HG03060 (cell line): ENCODE data around the gene NCBP2.

ENCODE experiments used
- ATAC-seq: cut with Tn5 transposase; IDR thresholded peaks from one replicate; pipeline ENCODE4 v1.9.1; 2021; ENCODE audit warnings: low read depth, moderate number of reproducible peaks; ENCODE audit not compliant: unreplicated experiment

The NCBP2 gene

DNA sequence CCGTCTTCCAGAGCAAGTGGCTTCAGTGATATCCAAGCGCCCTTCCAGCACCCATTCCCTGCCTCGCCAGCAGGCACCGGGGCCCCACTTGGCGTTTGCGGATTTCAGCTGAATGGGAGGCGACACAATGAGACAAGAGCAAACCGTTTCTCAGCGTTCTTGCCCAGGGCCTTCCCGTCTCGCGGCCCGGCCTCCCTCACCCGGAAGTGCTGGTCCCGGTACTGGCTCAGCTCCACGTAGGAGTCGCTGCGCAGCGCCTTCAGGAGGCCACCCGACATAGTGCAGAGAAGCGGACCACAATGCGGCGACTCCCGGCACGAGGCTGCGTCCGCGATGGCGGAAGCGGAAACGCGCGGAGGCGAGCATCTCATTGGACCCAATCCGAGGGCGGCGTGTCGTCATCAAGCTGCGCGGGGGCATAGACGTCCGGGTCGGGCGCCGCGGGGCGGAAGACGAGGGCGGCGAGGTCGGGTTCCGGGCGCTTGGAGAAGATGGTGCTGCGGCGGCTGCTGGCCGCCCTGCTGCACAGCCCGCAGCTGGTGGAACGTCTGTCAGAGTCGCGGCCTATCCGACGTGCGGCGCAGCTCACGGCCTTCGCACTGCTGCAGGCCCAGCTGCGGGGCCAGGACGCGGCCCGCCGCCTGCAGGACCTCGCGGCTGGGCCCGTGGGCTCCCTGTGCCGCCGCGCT, at the start of gene NCBP2:
Gene NCBP2, minus strand, starts transcription at position 303 of the 689 bp plus-strand sequence. Its CDS starts 25 bp downstream, at position 278.
- peak; percentile 81 for ATAC-seq

- ATAC-seq, result no peak
These were observed 49.5 kb upstream of the NCBP2 start for GRCh38 chr3:196991581-196992460.

DNA sequence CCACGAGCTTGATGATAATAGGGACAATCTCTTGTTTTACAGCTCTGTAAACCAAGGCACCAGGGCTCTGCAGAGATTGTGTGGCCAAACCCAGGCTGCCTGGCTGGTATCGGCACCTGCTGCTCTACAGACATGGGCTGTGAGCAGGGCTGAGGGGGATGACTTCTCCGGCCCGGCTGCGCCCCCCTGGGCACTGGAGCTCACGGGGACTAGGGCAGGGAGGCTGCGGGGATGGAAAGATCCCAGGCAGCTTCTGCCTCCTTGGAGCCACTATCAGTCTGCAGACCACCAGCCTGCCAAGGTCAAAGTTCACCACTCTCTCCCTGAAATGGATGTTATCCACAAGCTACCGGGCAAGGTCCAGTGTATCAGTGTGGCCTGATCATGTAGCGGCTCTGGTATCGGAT, 48.3 kb upstream of the NCBP2 start:
- ATAC-seq, result no peak

DNA sequence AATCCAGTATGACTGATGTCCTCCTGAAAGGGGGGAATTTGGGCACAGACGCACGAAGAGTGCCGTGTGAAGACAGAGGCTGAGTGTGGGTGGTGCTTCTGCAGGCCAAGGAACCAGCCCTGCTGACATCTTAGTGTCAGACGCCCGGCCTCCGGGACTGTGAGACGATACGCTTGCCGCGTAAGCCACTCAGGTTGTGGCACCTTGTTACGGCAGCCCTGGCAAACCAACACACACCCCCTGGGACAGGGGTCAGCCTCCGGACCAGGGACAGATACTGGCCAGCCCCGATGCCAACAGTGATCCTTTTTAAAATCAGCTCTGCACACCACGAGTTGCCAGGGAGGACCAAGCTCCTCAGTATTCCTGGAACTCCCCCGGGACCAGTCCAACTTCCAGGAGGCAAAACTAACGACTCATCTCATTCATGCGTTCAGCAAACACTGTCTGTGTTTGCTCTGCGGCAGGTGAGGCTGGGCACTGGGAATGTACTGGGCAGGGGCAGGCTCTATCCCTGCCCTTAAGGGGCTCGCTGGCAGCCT, 47.5 kb upstream of the NCBP2 start:
- no peak for ATAC-seq

GRCh38 chr3:196988241-196989029, 46.1 kb upstream of the NCBP2 start:
- no peak for ATAC-seq

- no peak for ATAC-seq
These were observed 44.7 kb upstream of the NCBP2 start for GRCh38 chr3:196987022-196987421.

DNA sequence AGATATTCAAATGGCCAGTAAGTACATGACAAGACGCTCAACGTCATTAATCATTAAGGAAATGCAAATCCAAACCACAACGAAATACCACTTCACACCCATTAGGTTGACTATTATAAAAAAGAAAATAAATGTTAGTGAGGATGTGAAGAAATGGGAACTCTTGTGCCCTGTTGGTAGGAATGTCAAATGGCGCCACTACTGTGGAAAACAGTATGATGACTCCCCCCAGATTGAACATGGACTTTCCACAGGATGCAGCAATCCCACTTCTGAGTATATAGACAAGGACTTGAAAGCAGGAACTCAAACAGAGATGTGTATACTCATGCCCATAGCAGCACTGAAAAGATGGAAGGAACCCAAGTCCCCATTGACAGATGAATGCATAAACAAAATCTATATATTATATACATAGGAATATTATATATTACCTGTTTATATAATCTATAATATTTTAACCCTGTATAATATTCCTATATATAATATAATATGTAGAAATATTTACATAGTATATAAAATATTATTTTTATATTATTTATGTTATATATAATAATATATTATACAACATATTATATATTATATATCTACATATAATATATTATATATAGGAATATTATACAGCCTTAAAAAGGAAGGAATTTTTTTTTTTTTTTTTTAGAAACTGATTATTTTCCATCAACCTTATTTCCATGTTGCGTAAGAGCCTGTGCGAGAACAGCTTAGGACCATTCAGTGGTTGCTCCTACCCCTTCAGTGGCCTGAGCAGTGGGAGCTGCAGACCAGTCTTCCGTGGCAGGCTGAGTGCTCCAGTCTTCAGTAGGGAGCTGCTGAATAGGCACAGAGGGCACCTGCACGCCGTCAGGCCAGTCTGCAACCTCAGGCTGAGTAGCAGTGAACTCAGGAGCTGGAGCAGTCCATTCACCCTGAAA, 43.9 kb upstream of the NCBP2 start:
- ATAC-seq, result no peak

DNA sequence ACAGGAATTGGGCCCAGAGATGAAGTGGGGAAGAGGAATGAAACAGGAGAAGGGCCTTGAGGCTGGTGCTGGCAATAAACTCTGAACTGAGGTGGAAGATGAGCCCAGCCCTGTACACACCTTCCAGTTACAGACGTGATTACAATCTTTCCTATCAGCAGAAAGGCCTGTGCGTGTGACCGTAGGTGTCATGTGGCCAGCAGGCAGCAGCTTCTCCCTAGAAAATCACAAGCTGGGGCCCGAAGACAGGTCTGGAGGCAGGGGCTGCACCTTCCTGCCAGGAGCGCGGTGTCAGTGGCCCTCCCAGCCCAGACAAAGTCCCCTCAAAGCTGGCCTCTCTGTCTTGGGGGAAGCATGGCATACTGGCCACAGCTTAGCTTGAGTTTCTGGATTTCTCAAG, 43.0 kb upstream of the NCBP2 start:
- no peak for ATAC-seq

DNA sequence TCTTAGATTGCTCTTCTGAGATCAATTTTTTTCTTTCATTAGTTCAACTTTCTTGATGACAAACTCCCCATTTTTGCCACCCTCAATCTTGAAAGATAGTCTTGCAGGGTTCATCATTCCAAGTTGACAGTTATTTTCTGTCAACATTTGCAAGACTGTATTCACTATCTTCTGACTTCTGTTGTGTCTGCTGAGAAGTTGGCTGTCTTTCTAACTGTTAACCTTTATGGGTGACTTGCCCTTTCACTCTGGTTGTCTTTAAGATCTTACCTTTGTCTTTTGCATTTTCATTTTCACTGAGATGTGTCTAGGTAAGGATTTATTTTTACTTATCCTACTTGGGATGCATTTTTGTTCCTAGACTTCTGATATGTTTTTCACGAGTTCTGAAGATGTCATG, 40.9 kb upstream of the NCBP2 start:
- no peak for ATAC-seq

DNA sequence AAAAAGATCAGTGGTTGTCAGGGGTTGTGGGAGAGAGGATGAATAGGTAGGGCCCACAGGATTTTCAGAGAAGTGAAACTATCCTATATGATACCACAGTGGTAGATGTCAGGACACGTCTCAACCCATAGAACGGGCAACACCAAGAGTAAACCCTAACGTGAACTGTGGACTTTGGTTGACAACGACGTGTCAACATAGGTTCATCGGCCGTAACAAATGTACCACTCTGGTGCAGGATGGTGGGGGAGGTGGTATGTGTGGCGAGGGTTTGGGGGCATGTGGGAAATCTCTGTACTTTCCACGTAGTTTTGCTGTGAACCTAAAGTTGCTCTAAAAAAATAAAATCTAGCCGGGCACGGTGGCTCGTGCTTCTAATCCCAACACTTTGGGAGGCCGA, 39.3 kb upstream of the NCBP2 start:
- ATAC-seq, result no peak

DNA sequence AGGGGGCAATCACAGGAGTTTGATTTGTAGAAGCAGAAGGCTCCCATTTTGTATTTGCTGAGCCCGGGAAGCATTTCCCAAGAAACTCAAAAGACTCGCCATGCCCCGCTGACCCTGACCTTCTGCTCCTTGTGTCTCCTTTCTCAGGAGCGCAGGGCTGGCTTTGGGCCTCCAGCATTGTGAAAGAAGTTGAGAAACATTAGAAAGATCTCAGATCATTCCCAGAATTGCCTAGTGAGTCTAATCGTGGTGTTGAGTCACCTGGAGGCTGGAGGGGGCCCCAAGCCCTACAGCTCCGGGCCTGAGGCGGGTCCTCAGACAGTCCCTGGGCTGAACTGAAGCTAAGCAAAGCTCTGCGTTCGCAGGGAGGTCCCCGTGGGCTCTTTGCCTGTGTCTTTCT, 37.2 kb upstream of the NCBP2 start:
- no peak for ATAC-seq

GRCh38 chr3:196976941-196977340, 34.6 kb upstream of the NCBP2 start:
- no peak for ATAC-seq

DNA sequence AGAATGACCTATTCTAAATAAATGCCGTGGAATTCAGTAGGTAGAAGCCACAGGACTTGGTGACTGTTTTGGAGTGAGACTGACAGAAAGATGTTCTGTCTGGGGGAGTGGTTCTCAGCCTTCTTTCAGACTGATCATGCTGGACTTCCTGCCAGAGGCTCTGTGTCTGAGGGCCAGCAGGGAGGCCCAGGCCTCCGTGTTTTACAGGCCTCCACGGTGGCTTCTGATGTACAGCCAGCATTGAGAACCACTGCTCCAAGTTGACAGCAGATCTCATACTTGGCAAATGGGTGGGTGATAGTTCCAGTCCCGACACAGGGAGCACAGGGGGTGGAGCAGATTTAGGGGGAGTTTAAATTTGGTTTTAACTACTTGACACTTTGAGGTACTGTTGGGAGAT, 33.0 kb upstream of the NCBP2 start:
- no peak for ATAC-seq

- no peak for ATAC-seq
These were observed 32.3 kb upstream of the NCBP2 start for GRCh38 chr3:196974661-196975060.

DNA sequence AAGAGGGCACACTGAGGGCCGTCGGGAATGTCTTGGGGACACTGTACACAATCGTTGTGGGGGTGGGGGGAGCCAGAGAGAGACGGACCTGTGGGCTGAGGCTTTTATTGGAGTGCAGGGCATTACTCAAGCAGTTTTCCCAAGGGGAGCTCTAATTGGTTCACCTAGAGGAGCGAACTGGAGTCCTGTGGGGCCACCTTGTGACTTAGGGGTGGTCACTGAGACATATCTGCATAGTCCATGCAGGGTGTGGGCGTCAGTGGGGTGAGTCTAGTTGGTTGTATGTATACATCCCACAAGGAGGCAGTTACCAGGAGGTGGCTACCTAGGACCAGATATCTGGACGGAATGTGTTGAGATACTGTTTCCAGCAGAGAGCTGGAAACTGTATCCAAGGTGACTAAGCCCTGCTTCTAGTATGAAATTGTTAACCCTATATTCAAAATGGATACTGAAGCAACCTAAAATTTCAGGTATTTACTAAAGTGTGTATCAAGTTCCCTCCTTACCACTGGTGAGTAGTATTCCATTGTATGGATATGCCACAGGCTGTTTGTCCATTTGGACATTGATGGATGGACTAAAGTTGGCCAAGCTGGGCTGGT, 28.9 kb upstream of the NCBP2 start:
- ATAC-seq, result no peak

DNA sequence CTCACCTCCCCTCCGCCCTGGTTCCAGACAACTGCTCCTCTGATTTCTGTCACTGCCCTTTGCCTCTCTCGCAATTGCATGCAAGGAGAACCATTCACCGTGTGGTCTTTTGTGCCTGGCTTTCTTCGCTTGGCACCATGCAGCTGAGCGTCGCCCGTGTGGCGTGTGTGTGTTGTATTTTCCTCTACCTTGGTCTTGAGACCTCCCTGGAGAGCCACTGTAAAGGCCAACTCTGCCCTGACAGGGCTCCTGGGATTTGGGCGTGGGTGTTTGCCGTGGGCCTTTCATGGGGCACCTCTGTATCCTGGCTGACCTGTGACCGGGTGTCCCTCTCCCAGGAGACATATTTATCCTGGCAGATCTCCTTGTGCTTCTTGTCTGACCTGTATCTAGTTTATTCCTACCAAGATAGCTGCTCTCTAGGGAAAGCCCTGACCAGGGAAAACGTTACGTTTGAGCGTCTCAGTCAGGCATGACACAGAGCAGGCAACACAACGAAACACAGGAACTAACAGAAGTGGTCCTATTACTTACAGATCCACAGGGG, 28.3 kb upstream of the NCBP2 start:
- no peak for ATAC-seq

DNA sequence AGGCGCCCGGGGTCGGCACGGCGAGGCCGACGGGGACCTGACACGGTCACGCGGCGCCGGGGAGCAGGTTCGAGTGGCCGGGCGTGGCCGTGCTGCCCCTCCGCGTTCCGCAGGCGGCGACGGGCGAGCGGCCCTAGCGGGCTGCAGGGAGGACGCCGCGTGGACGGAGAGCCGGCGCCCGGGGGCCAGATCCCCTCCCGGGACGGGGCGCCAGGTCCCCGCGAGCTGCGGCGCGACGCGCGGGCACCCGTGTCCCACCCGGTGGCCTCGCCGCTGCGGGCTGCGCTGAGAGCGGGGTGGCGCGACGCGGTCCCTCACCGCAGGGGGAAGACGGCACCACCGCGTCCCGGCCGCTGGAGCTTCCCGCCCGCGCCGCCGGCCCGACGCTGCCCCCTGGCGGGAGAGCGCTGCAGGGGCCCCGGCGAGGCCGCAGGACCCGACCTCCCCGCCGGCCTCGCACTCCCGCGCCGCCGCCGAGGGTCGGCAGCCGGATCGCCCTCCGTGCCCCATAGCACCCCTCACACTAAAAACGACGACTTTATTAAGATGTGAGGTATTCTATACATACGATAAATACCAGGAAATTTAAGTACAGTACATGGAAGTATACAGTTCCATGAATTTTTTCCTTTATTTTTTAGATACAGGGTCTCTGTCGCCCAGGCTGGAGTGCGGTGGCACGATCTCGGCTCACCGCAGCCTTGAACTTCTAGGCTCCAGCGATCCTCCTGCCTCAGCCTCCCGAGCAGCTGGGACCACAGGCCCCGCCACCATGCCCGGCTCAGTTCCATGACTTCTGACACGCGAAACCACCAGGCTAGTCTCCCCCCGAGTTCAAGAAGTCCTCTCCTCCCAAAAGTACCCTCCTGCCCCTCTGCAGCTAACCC, 27.6 kb upstream of the NCBP2 start:
- ATAC-seq, result no peak

DNA sequence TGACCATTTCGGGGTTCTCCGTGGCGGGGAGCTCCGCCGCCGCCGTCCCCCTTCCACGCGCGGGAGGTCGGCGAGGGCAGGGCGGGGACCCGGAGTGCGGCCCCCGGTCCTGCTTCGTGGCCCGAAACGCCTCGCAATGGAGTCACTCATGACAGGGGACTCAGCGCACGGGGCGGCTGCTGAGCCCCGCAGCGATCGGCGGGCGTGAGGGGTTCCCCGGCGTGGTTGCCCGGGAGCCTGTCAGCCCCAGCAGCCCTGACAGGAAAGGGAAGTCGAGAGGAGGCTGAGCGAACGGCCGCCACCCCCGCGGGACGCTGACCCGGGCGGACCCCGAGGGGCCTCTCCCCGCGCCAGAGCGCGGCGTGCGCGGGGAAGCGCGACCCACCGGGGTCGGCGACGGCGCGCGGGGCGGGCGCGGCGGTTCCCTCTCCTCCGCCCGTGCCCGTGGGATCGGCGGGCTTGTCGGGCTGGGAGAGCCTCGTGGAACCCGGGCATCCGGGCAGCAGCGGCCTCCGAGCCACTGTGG, 26.9 kb upstream of the NCBP2 start:
- no peak for ATAC-seq
